HL-60 (cell line): ENCODE results near the gene GPC4.

Experiments
- GABPA ChIP-seq: IDR thresholded peaks from 2 replicates; pipeline ENCODE4 v1.6.1; 2012; ENCODE audit warnings: low read depth
- POLR2AphosphoS5 ChIP-seq: IDR thresholded peaks from 2 replicates; pipeline ENCODE4 v1.6.1; 2012; ENCODE audit warnings: low read depth

- TF ChIP-seq GABPA (no peak), POLR2AphosphoS5 (no peak)
These were observed 150.0 kb downstream of the GPC4 start for GRCh38 chrX:133265331-133265730.
